PFSK-1 (cell line): ENCODE results near the gene FNIP1.

ENCODE experiments used
- POLR2AphosphoS5 ChIP-seq: IDR thresholded peaks from 2 replicates; pipeline ENCODE4 v1.6.1; 2012; ENCODE audit warnings: low read depth, mild to moderate bottlenecking, control low read depth, low read length, moderate library complexity
- SIN3A ChIP-seq: IDR thresholded peaks from 2 replicates; pipeline ENCODE4 v1.6.1; 2012; ENCODE audit warnings: mild to moderate bottlenecking, low read length, moderate library complexity, borderline replicate concordance; ENCODE audit not compliant: insufficient read depth
- TAF1 ChIP-seq: IDR thresholded peaks from 2 replicates; pipeline ENCODE4 v1.6.1; 2012; ENCODE audit warnings: low read length, control low read depth, borderline replicate concordance; ENCODE audit not compliant: insufficient read depth
- TF ChIP-seq, protein P1 (sequence below), 2 experiments: IDR thresholded peaks; 2 replicates each; pipeline versions ENCODE4 v1.6.1 to v1.8.0; 2011 to 2012; ENCODE audit warnings: low read depth in 2 of 2, low read length in 2 of 2, control low read depth in 1 of 2, inconsistent platforms in 1 of 2, mild to moderate bottlenecking in 1 of 2, moderate library complexity in 1 of 2; ENCODE audit not compliant: insufficient read depth in 1 of 2

- TF ChIP-seq, protein P1, sequence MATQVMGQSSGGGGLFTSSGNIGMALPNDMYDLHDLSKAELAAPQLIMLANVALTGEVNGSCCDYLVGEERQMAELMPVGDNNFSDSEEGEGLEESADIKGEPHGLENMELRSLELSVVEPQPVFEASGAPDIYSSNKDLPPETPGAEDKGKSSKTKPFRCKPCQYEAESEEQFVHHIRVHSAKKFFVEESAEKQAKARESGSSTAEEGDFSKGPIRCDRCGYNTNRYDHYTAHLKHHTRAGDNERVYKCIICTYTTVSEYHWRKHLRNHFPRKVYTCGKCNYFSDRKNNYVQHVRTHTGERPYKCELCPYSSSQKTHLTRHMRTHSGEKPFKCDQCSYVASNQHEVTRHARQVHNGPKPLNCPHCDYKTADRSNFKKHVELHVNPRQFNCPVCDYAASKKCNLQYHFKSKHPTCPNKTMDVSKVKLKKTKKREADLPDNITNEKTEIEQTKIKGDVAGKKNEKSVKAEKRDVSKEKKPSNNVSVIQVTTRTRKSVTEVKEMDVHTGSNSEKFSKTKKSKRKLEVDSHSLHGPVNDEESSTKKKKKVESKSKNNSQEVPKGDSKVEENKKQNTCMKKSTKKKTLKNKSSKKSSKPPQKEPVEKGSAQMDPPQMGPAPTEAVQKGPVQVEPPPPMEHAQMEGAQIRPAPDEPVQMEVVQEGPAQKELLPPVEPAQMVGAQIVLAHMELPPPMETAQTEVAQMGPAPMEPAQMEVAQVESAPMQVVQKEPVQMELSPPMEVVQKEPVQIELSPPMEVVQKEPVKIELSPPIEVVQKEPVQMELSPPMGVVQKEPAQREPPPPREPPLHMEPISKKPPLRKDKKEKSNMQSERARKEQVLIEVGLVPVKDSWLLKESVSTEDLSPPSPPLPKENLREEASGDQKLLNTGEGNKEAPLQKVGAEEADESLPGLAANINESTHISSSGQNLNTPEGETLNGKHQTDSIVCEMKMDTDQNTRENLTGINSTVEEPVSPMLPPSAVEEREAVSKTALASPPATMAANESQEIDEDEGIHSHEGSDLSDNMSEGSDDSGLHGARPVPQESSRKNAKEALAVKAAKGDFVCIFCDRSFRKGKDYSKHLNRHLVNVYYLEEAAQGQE (IDR thresholded peaks at IDR 0.05; ENCODE audit: insufficient read depth in 1 of 2, low read depth in 2 of 2, low read length in 2 of 2): no peak
- TF ChIP-seq TAF1: no peak
- no peak for TF ChIP-seq POLR2AphosphoS5
- no peak for TF ChIP-seq SIN3A
These were observed 86.4 kb downstream of the FNIP1 start for GRCh38 chr5:131710391-131710790.
